Measurements from ENCODE around the gene PDIA4. TPM values are rescaled to one million over a fixed set of nuclear protein-coding genes. Genes with fewer than 3 reads are reported as not detected.

PDIA4 gene
- total and polyA plus RNA-seq, 2 of the 8 experiments (the other 6 are each of a cell fraction or from before 2014, with no cell fraction given) = 119 to 303 TPM

DNA sequence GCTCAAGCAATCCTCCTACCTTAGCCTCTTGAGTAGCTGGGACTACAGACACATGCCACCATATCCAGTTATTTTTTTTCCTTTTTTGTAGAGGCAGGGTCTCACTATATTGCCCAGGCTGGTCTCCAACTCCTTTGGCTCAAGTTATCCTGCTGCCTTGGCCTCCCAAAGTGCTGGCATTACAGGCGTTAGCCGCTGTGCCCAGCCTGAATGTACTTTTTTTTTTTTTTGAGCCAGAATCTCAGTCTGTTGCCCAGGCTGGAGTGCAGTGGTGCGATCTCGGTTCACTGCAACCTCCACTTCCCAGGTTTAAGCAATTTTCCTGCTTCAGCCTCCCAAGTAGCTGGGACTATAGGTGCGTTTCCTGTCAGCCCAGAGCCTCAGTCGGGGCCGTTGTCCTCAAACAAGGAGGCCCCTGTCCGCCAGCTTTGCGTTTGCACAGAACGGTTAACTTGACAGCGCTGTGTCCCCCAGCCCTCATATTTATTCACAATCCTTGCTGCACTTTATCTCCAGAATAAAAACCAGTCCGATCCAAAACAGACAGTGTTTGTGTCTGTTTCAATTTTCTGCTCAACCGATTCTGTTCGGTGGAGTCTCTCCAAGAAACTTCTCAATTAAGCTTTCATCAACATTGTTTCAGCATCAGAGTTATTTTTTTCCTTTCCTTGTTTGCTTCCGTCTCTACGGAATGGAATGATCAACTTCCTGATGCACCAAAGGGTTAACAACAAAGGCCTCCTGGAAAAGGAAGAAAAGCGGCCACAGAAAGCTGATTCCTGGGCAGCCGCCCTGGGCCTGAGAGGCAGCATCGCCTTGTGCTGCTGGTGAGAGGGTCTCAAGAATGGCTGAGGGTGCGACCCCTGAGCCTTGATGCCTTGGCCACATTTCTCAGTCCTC is 64.5 kb downstream of the PDIA4 start:
- no peak overlapping the region for H4K5ac ChIP-seq (ENCODE audit: insufficient read length, low read depth, low read length)
- 77% methylated on average over 19 of the region's 20 CpGs; no CpG with 5 or more reads in 1 of the 2 experiments for WGBS, 2 experiments (ENCODE audit: extremely low coverage in 1 of 2, insufficient coverage in 1 of 2, insufficient read length in 1 of 2, insufficient replicate concordance in 2 of 2, low coverage in 1 of 2, low lambda C conversion rate in 2 of 2, missing lambda C conversion rate in 1 of 2)
- peak overlapping the region; percentile 61; the same call in 1 of the 2 replicates for H2BK15ac ChIP-seq (ENCODE audit: low read length)
- H3K23ac ChIP-seq (ENCODE audit: insufficient read length) = no peak overlapping the region
- H3K79me1 ChIP-seq (ENCODE audit: low read depth, low read length) = no peaks in the 10 kb centered on the region
- H4K8ac ChIP-seq (ENCODE audit: extremely low read depth, insufficient read depth, low read length) = no peak overlapping the region
- H3K9me3 ChIP-seq (ENCODE audit: insufficient read depth in 2 of 2, low read depth in 1 of 2, low read length in 1 of 2) = no peaks in the 10 kb centered on the region
- no peak overlapping the region for H3K14ac ChIP-seq (ENCODE audit: insufficient read length)
- peak overlapping the region; percentile 83 for H2AFZ ChIP-seq (ENCODE audit: low read length)
- no peak overlapping the region for H3K4me3 ChIP-seq (ENCODE audit: extremely low read depth in 1 of 4, insufficient read depth in 2 of 4, low read depth in 3 of 4, low read length in 4 of 4)
- no peak overlapping the region for H3K27ac ChIP-seq (ENCODE audit: low read depth, low read length)
- no peak overlapping the region for H4K91ac ChIP-seq (replicated peaks; ENCODE audit: insufficient read length, low read length)
- H3K23me2 ChIP-seq (ENCODE audit: low read depth, low read length) = no peaks in the 10 kb centered on the region
- POLR2A ChIA-PET (ENCODE audit: partially characterized antibody) = interaction anchor here (0.6 to 1.2 kb wide), 5 partner anchors 14 to 688 kb away, joined by 3 to 5 read pairs (median 3); no protein-coding TSS in a partner anchor
- no peak overlapping the region for H3K56ac ChIP-seq (replicated peaks; ENCODE audit: insufficient read length, low read depth, low read length)
- peak overlapping the region; percentile 60 for H3K18ac ChIP-seq (ENCODE audit: extremely low read depth, low read length)
- FAIRE-seq (no peak), DNase-seq (ENCODE audit: low read depth in 1 of 2, low spot score in 2 of 2) (no peak)
- H2BK120ac ChIP-seq (replicated peaks; ENCODE audit: low read depth, low read length) = no peak overlapping the region
- CTCF ChIA-PET (ENCODE audit: partially characterized antibody) = interaction anchor here (0.7 to 2.3 kb wide), 25 partner anchors 12 to 461 kb away, joined by 3 to 12 read pairs (median 3); no protein-coding TSS in a partner anchor
- no peak overlapping the region for H2BK12ac ChIP-seq (ENCODE audit: low read depth, low read length)
- no peak overlapping the region for H2AK5ac ChIP-seq (ENCODE audit: low read depth, low read length)
- no peak overlapping the region for H2BK20ac ChIP-seq (ENCODE audit: low read length)
- H3K4me2 ChIP-seq (ENCODE audit: insufficient read depth in 1 of 2, low read depth in 2 of 2, low read length in 2 of 2) = no peak overlapping the region
- no peaks in the 10 kb centered on the region for H4K20me1 ChIP-seq (replicated peaks in 1 of 2; ENCODE audit: control insufficient read depth in 1 of 2, insufficient read depth in 2 of 2, low read length in 2 of 2)
- no peak overlapping the region; the same call in 1 of the 2 replicates for H2BK5ac ChIP-seq (ENCODE audit: low read depth, low read length)
- 0 out of 7 replicates have a peak, but pooled peaks cover 0 to 1% (median 0%) of the 10 kb centered on the region in 4 experiments for H3K27me3 ChIP-seq (replicated peaks in 1 of 4; ENCODE audit: control insufficient read depth in 3 of 4, extremely low read depth in 1 of 4, insufficient read depth in 3 of 4, low read length in 3 of 4)
- peak overlapping the region; percentile 57 for H3K4ac ChIP-seq (replicated peaks; ENCODE audit: insufficient read length, low read depth, low read length)
- no peaks in the 10 kb centered on the region for H3K36me3 ChIP-seq (ENCODE audit: control insufficient read depth in 2 of 4, insufficient read depth in 4 of 4, low read length in 3 of 4)
- H3K4me1 ChIP-seq (replicated peaks in 1 of 4; ENCODE audit: control insufficient read depth in 3 of 4, insufficient read depth in 4 of 4, low read length in 3 of 4) = peaks cover 0 to 4% (median 3%) of the 10 kb centered on the region in 4 experiments; a peak in 3 of 7 replicates
- no peaks in the 10 kb centered on the region for H3K79me2 ChIP-seq (ENCODE audit: control insufficient read depth in 1 of 2, insufficient read depth in 2 of 2, low read length in 2 of 2)
- H3K9ac ChIP-seq (replicated peaks in 1 of 4; ENCODE audit: extremely low read depth in 1 of 4, low read depth in 3 of 4, low read length in 3 of 4) = no peak overlapping the region
- no peak for TF ChIP-seq BRCA1 (IDR thresholded peaks at IDR 0.05; ENCODE audit: low read depth, low read length)
- peak; percentile 15 for TF ChIP-seq ASH2L (IDR thresholded peaks at IDR 0.05; ENCODE audit: low read length)
- TF ChIP-seq HDAC2 (IDR thresholded peaks at IDR 0.05; ENCODE audit: borderline replicate concordance in 1 of 2, low read depth in 2 of 2, low read length in 2 of 2) = 0 out of 4 replicates have a peak, but pooled peaks of 1 of the 2 experiments have one; percentile 65
